Measurements from ENCODE around the gene TUBG2. TPM values are rescaled to one million over a fixed set of nuclear protein-coding genes. Genes with fewer than 3 reads are reported as not detected.

Gene TUBG2
- total RNA-seq, 1 donor from 2014 or later = 7.6 TPM

- ATAC-seq = no peak
- no peak for DNase-seq (ENCODE audit: low spot score)
These were observed 35.4 kb downstream of the TUBG2 start for GRCh38 chr17:42694524-42694923.

DNA sequence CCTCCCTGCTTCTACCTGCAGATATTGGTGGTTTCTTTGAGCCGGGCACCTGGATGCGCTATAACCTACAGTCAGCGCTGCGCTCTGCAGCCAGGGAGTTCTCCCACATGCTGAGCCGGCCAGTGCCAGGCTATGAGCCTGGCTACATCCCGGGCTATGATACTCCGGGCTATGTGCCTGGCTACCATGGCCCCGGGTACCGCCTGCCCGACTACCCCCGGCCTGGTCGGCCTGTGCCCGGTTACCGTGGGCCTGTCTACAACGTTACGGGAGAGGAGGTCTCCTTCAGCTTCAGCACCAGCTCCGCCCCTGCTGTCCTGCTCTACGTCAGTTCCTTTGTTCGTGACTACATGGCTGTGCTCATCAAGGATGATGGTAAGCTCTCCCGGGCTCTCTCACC is 36.4 kb downstream of the TUBG2 start:
- DNase-seq (ENCODE audit: low spot score) = no peak
- ATAC-seq = peak; percentile 22

DNA sequence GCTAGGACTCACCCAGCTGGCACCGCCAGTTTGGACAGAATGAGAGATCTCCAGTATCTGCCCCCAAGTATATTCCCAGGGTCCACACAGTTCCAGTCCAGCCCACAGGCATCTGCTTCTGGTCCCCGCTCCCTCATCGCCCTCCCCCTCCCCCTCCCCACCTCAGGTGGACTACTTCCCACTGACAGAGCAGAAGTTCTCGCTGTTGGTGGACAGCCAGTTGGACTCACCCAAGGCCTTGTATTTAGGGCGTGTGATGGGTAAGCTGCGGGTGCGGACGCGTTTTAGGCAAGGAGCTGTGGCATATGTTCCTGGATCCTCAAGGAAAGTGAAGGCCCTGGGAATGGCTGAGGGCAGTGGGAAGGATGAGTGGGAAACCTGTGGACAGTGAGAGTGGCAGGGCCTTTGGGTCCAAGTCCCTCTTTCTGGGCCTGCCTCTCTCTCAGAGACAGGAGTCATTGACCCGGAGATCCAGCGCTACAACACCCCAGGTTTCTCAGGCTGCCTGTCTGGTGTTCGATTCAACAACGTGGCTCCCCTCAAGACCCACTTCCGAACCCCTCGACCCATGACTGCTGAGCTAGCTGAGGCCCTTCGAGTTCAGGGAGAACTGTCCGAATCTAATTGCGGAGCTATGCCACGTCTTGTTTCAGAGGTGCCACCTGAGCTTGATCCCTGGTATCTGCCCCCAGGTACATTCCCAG is 38.2 kb downstream of the TUBG2 start:
- ATAC-seq = no peak
- no peak for DNase-seq (ENCODE audit: low spot score)

- DNase-seq (ENCODE audit: low spot score) = no peak
- no peak for ATAC-seq
These were observed 39.8 kb downstream of the TUBG2 start for GRCh38 chr17:42698736-42699414.

GRCh38 chr17:42699415-42699740 is 40.3 kb downstream of the TUBG2 start:
- no peak for ATAC-seq
- no peak for DNase-seq (ENCODE audit: low spot score)

DNA sequence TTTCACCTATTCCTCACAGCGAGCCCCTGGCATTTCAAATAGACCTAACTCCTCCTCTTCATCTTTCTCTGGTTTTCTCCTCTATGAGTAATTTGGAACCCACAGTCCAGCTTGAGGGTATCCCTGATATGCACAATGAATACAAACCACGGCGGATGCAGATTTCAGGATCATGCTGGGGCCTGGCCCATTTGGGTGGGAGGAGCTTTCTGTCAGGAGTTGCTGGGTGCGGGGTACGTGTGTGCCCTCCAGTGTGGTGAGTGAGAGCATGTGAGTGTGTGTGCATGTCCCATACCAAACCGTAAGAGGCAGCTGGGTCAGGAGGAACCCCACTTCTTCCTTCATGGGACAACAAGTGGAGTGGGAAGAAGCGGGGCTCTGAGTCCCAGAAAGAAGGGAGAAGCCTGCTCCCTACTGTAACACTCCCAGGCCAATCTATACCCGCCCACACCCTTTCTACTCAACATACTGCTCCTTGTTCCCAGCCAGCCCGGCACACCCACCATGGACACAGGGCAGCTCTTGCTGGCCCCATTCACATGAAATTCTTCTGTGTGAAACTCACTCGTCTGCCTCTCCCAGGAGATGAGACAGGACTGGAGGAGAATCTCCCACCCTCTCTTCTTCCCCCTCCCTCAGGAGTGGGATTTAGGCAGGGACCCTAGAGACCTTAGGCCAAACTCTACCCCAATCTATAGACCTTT is 41.7 kb downstream of the TUBG2 start:
- ATAC-seq = no peak
- no peak for DNase-seq (ENCODE audit: low spot score)

DNA sequence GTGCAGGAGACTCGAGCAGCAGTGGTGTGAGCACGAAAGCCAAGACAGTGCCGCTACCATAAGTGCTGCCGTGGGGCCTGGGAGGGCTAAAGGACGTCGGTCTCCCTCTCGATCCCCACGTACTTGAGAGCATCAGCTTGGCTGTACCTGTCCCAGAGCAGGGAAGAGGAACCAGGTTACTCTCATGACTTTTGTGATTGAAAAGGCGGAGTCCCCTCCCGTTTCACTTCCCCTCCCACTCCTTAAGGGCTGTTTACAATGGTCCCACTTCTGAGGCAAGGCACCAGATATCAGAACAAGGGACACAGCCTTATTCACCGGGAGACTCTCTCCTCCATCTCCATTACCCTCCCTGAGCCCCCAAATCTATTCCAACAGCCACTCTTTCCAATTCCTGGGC is 43.4 kb downstream of the TUBG2 start:
- DNase-seq (ENCODE audit: low spot score) (no peak), ATAC-seq (no peak)

DNA sequence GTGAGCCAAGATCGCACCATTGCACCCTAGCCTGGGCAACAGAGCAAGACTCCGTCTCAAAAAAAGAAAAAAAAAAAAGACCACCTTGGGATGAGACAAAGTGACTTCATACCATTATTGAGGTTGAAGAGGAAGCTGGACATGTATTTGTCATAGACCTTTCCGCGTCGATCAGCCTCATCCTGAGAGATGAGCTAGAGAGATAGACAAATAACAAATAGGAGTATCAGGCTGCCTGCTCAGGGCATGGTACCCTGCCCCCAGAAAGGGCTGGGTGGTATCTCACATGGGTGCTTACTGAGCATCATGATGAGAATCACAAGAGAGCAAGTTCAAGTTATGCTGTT is 45.4 kb downstream of the TUBG2 start:
- ATAC-seq (no peak), DNase-seq (ENCODE audit: low spot score) (no peak)

DNA sequence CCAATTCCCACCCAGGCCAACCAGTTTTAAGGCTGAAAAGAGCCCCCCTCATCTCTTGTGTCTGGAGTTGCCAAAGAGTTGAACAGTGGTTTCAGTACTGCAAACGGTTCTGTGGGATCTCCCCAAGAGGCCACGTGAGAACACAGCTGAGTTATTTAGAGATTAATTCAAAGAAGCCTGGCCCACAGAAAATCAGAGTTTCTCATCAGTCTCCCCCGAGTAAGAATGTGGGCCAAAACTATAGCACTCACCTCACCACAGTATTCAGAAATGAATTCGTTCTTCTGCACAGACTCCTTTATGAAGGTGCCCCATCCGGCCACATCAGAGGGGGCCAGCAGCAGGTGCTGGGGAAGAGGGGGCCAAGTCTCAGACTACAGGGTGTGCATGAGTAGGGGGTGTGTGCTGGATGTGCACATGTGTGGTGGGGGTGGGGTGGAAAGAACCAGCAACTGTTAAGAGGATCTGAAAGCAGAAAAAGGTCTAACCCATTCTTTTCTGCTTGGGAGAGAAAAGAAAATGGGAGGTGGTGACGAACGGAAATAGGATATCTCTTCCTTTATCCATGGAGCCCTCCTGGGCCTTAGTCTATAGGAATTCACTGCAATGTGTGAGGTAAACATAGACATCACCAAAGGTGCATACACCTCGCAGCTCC is 45.9 kb downstream of the TUBG2 start:
- ATAC-seq (no peak), DNase-seq (ENCODE audit: low spot score) (no peak)

- DNase-seq (ENCODE audit: low spot score) (no peak), ATAC-seq (no peak)
These were observed 47.6 kb downstream of the TUBG2 start for GRCh38 chr17:42706732-42707131.

DNA sequence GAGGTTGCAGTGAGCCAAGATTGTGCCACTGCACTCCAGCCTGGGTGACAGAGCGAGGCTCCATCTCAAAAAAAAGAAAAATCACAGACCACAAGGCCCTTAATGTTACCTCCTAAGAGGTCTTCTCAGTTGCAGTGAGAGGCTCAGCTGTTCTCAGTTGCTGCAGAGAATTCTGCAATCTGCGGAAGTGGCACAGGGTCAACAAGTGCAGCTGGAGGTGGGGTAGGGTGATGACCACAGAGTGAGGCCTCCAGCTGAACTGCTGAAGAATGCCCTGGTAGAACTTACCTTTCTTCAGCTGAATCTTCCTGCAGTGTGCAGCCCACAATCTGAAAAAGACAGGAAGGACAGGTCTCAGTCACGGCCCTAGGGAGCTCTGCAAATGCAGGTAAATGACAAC is 49.5 kb downstream of the TUBG2 start:
- DNase-seq (ENCODE audit: low spot score) (no peak), ATAC-seq (no peak)

- no peak for DNase-seq (ENCODE audit: low spot score)
- ATAC-seq = no peak
These were observed 50.5 kb downstream of the TUBG2 start for GRCh38 chr17:42709561-42709960.

Other genes starting within 250 kb of the TUBG2 start
- 12.3 TPM for gene CAVIN1, start 236.0 kb upstream of the TUBG2 start, total RNA-seq
- gene ATP6V0A1, start 200.4 kb upstream of the TUBG2 start, total RNA-seq = 42.8 TPM
- gene NAGLU, start 123.0 kb upstream of the TUBG2 start, total RNA-seq = 44.4 TPM
- 1.3 TPM for gene HSD17B1, start 106.4 kb upstream of the TUBG2 start, total RNA-seq
- 78.8 TPM for gene COASY, start 97.1 kb upstream of the TUBG2 start, total RNA-seq
- 38.7 TPM for gene MLX, start 92.2 kb upstream of the TUBG2 start, total RNA-seq
- gene PSMC3IP, start 81.6 kb upstream of the TUBG2 start, total RNA-seq = 0.65 TPM
- 56.3 TPM for gene RETREG3, start 49.9 kb upstream of the TUBG2 start, total RNA-seq
- gene TUBG1, start 49.6 kb upstream of the TUBG2 start, total RNA-seq = 26.5 TPM
- gene PLEKHH3, start 17.7 kb downstream of the TUBG2 start, total RNA-seq = 27.6 TPM
- 0.13 TPM for gene CCR10, start 22.6 kb downstream of the TUBG2 start, total RNA-seq
- gene CNTNAP1, start 23.2 kb downstream of the TUBG2 start, total RNA-seq = 0.93 TPM
- 12.1 TPM for gene EZH1, start 85.8 kb downstream of the TUBG2 start, total RNA-seq
- 3.4 TPM for gene RAMP2, start 101.9 kb downstream of the TUBG2 start, total RNA-seq
- gene VPS25, start 114.2 kb downstream of the TUBG2 start, total RNA-seq = 30.9 TPM
- 0.53 TPM for gene WNK4, start 121.3 kb downstream of the TUBG2 start, total RNA-seq
- gene COA3, start 139.4 kb downstream of the TUBG2 start, total RNA-seq = 62.9 TPM
- gene CNTD1, start 139.6 kb downstream of the TUBG2 start, total RNA-seq = not detected
- gene BECN1, start 165.0 kb downstream of the TUBG2 start, total RNA-seq = 37.6 TPM
- 40.7 TPM for gene PSME3, start 174.1 kb downstream of the TUBG2 start, total RNA-seq
- 2.6 TPM for gene AOC2, start 185.3 kb downstream of the TUBG2 start, total RNA-seq
- 8.6 TPM for gene AOC3, start 191.9 kb downstream of the TUBG2 start, total RNA-seq
- gene G6PC1, start 241.5 kb downstream of the TUBG2 start, total RNA-seq = 440 TPM